ENCODE measurements around the gene CDC42EP3.

The CDC42EP3 gene

GRCh38 chr2:37633845-37634244, 37.6 kb downstream of the CDC42EP3 start:
- TF ChIP-seq, protein P1, sequence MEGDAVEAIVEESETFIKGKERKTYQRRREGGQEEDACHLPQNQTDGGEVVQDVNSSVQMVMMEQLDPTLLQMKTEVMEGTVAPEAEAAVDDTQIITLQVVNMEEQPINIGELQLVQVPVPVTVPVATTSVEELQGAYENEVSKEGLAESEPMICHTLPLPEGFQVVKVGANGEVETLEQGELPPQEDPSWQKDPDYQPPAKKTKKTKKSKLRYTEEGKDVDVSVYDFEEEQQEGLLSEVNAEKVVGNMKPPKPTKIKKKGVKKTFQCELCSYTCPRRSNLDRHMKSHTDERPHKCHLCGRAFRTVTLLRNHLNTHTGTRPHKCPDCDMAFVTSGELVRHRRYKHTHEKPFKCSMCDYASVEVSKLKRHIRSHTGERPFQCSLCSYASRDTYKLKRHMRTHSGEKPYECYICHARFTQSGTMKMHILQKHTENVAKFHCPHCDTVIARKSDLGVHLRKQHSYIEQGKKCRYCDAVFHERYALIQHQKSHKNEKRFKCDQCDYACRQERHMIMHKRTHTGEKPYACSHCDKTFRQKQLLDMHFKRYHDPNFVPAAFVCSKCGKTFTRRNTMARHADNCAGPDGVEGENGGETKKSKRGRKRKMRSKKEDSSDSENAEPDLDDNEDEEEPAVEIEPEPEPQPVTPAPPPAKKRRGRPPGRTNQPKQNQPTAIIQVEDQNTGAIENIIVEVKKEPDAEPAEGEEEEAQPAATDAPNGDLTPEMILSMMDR (IDR thresholded peaks at IDR 0.05; ENCODE audit: insufficient read depth, low read depth, low read length, missing control alignments): no peak
- DNase-seq (ENCODE audit: low read depth): no peak
- H3K4me3 ChIP-seq (ENCODE audit: low read depth, low read length): peak overlapping the region; percentile 47

GRCh38 chr2:37633234-37633633, 38.2 kb downstream of the CDC42EP3 start:
- H3K4me3 ChIP-seq (ENCODE audit: low read depth, low read length): no peak overlapping the region
- no peak for DNase-seq (ENCODE audit: low read depth)
- TF ChIP-seq, protein P1 (IDR thresholded peaks at IDR 0.05; ENCODE audit: insufficient read depth, low read depth, low read length, missing control alignments): no peak

- TF ChIP-seq, protein P1 (IDR thresholded peaks at IDR 0.05; ENCODE audit: insufficient read depth, low read depth, low read length, missing control alignments): no peak
- H3K4me3 ChIP-seq (ENCODE audit: low read depth, low read length): no peak overlapping the region
- DNase-seq (ENCODE audit: low read depth): no peak
These were observed 39.1 kb downstream of the CDC42EP3 start for GRCh38 chr2:37632310-37632709.

DNA sequence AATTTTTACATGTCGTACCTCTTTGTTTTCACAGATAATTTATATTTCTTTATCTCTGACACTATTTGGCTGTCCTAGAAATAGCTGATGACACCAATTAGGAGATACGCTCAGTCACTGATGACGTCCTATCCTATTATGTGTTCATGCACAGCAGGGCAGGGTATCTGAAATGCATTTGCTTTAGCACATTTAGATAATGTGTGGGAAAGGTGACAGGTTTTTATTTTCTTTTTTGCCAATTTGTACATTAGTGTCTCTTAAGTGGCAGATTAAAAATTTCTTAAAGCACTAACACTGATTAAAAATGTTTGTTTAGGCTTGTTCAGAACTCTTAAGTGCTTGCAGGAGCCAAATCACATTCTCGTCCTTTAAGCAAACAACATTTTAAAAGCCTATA, 39.7 kb downstream of the CDC42EP3 start:
- no peak for DNase-seq (ENCODE audit: low read depth)
- TF ChIP-seq, protein P1 (IDR thresholded peaks at IDR 0.05; ENCODE audit: insufficient read depth, low read depth, low read length, missing control alignments): no peak

GRCh38 chr2:37631292-37631691, 40.1 kb downstream of the CDC42EP3 start:
- H3K4me3 ChIP-seq (ENCODE audit: low read depth, low read length): no peak overlapping the region; the same call in 1 of the 2 replicates
- TF ChIP-seq, protein P1 (IDR thresholded peaks at IDR 0.05; ENCODE audit: insufficient read depth, low read depth, low read length, missing control alignments): no peak
- DNase-seq (ENCODE audit: low read depth): no peak

More for the DNA sequence above, 39.7 kb downstream of the CDC42EP3 start:
- H3K4me3 ChIP-seq (ENCODE audit: low read depth, low read length): no peak overlapping the region

- DNase-seq (ENCODE audit: low read depth): no peak
- TF ChIP-seq, protein P1 (IDR thresholded peaks at IDR 0.05; ENCODE audit: insufficient read depth, low read depth, low read length, missing control alignments): no peak
- H3K4me3 ChIP-seq (ENCODE audit: low read depth, low read length): no peak overlapping the region; the same call in 1 of the 2 replicates
These were observed 40.7 kb downstream of the CDC42EP3 start for GRCh38 chr2:37630776-37631175.

- H3K4me3 ChIP-seq (ENCODE audit: low read depth, low read length): no peak overlapping the region
- TF ChIP-seq, protein P1 (IDR thresholded peaks at IDR 0.05; ENCODE audit: insufficient read depth, low read depth, low read length, missing control alignments): no peak
- no peak for DNase-seq (ENCODE audit: low read depth)
These were observed 41.1 kb downstream of the CDC42EP3 start for GRCh38 chr2:37630301-37630700.
